HG03064 (cell line): ENCODE data around the gene CCL4L2.
"Not testable (repeated sequence)": the region's sequence is repeated elsewhere in the genome, so short reads cannot be mapped to it uniquely, and the experiment has no call there.

Experiments used
- ATAC-seq: cut with Tn5 transposase; IDR thresholded peaks from one replicate; pipeline ENCODE4 v1.9.1; 2021; ENCODE audit warnings: low read depth; ENCODE audit not compliant: unreplicated experiment

The CCL4L2 gene

DNA sequence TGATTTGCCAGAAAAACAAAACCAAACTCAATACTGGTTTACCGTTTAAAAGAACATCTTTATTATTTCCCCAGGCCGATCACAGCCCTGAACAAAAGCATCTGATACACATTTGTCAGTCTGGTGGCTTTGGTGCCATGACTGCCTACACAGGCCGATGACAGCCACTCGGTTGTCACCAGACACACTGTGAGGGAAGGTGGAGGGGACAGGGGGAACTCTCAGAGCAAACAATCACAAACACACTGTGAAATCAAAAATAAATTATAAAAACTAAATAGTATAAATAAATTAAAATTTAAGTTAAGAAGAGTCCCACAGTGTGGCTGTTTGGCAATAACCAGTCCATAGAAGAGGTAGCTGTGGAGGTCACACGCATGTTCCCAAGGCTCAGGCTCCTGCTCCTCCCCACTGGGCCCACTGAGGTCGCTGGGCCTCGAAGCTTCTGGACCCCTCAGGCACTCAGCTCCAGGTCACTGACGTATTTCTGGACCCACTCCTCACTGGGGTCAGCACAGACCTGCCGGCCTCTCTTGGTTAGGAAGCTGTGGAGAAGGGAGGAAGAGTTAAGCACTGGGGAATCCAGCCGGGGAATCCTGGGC lies 15.9 kb upstream of the CCL4L2 start:
- not testable (repeated sequence) for ATAC-seq

DNA sequence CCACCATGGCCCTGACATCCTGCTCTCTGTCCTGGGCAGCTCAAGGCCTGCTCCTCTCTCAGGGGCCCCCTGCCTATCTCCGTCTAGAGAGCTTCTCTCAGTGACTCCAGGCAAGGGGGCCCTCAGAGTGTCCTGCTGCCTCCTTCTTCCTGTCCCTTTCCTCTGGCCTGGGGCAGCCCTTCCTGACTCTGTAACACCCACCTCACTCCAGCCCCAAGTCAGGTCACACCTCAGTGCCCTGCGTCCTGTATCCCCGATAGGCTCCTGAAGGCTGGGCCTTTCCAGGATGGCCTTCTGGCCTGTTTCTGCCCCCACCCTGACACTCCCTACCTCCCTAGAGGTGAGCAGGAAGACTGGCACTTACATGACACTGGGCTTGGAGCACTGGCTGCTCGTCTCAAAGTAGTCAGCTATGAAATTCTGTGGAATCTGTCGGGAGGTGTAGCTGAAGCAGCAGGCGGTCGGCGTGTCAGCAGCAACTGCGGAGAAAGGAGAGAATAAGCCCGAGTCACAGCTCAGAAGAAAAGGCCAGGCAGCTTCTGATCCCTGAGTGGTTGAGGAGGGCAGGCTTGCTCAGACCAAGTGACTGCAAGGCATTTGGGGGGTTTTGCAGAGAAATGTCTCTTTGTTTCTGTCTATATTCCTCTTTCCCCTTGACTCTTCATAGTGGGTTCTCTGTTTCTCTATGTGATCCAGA lies 15.3 kb upstream of the CCL4L2 start:
- no peak for ATAC-seq

DNA sequence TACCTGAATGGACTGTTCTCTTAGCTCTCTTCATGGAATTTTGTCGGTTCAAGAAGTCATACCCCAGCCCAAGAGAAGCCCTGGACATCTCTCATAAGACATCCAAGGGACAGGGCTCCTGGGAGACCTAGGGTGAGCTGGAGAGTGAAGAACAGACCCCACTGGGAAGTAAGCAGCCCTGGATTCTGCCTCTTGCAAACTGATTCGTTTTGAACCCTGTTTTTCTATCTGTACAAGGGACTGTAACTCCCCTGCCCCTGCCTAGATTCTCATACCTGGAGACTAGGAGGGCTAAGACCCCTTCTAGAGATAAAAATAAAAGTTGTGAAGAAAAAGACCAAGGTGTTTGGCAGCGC lies 14.8 kb upstream of the CCL4L2 start:
- no peak for ATAC-seq

DNA sequence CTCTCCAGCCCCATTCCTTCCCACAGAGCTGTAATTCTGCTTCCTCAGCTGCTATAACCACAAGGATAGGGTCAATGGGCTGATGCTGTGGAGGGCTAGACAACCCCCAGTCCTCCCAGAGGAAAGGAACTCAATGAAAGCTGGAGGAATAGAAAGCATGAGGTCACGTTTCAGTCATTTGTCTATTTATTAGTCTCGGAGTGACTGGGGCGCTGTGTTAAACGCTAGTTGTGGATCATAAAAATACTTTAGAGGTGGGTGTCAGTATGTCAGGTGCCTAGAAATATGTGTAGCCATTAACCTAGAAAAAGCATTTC lies 13.5 kb upstream of the CCL4L2 start:
- peak; percentile 6 for ATAC-seq

DNA sequence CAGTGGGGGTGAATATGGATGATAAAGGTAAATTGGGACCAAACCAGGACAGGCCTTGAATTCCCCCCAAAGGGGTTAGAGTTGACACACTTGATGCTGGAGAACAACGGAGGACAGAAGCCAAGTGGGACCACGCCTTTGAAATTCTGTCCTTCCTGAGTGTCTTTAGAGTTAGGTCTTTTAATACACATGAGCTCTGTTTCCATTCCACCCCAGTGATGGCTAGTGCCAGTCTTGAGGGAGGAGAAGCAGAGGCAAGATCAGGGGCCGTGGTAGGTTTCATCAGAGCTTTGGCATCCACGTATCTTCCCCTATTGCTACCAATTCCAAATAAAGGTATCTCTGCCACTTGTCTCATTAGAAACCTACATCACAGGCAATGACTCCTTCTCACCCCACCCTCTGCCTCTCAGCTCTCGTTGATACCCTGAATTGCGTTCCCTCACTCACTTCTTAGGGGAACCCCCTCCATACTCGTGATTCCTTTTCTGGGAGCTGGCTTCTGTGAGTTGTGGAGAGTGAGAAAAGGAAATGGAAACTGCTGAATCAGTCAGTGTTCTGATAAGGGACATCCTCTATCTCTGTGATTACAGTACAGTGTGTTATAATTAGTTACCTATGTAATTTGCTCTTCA lies 11.9 kb upstream of the CCL4L2 start:
- no peak for ATAC-seq

DNA sequence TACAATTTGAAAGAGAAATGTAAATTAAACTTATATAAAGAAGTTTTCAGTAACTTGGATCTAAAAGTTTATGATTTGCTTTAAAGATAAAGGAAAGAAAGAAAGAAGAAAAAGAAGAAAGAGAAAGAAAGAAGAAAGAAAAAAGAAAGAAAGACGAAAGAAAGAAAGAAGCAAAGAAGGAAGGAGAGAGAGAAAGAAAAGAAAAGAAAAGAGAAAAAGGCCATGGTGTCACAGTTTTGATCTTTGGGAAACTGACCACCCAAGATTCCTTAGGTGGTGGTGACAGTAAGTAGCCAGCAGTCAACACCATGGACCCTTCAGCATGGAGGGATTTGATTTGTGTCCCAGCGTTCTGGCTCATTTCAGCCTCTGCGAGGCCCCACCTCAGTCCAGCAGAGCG lies 9.8 kb upstream of the CCL4L2 start:
- not testable (repeated sequence) for ATAC-seq

DNA sequence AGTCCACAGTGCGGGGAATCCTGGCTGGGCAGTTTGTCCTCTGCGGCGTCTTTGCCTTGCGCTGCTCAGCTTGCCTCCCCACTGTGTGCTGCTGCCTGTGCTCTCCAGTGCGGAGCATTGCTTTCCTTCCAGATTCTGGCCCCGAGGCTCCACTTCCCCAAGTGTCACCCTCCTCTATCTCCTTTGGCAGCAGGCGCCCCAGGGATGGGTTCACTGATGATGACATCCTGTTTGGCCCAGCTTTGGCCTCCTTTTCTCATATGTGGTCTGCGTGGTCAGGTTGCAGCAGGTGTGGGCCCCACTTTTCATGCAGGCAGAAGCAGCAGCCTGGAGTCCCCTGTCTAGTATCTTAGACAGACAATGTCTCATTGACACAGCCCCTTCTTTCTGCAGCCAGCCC lies 9.4 kb upstream of the CCL4L2 start:
- not testable (repeated sequence) for ATAC-seq

DNA sequence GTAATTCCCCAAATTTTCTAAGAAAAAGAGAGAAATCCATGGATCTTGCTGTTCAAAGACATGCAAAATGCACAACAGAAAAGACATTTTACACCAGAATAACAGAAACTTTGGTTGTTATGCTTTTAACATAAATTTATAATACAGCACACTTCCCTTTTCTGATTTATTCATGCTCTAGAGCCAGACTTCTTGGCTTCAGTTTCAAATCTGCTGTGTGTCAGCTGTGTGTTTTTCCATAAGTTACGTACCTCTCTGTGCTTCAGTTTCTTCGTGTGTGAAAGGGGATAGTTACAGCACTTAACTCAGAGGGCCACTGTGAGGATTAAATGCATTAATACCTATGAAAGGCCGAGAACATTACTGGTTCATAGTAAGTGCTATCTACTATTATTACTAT lies 7.5 kb upstream of the CCL4L2 start:
- ATAC-seq, result no peak

DNA sequence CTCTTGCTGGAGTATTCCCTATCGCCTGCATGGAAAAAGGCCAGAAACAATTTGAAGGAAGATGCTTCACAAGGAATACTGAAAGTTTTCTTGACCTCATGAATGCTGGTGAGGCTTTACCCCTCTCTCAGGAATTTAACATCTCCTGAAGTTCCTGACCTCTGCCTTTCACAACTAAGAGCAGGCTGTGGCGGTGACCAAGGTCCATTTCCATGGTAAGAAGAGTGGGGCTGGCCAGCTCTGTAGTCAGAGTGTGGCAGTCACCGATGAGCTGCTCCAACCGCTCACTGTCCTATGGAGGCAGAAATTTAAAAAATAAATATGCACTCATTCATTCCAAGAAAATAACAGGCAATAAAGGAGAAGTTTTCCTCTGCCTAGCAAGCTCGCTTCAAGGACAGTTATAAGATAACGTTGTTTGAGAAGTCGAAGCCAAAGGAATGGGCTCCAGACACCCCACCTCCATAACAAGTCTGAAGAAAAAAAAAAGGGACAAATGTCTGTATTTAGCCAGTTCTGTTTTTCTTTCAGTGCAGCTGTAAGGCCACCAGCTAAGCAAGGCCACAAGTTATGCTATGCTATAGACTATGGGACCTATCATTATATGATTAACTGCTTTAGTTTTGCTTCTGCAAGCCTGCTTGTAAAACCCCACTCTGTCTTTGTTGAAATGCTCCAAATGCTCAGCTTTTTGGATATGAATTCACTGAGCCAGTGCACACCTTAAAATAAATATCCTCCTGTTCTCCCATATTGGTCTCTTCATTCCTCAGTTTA lies 6.0 kb upstream of the CCL4L2 start:
- ATAC-seq, result no peak

DNA sequence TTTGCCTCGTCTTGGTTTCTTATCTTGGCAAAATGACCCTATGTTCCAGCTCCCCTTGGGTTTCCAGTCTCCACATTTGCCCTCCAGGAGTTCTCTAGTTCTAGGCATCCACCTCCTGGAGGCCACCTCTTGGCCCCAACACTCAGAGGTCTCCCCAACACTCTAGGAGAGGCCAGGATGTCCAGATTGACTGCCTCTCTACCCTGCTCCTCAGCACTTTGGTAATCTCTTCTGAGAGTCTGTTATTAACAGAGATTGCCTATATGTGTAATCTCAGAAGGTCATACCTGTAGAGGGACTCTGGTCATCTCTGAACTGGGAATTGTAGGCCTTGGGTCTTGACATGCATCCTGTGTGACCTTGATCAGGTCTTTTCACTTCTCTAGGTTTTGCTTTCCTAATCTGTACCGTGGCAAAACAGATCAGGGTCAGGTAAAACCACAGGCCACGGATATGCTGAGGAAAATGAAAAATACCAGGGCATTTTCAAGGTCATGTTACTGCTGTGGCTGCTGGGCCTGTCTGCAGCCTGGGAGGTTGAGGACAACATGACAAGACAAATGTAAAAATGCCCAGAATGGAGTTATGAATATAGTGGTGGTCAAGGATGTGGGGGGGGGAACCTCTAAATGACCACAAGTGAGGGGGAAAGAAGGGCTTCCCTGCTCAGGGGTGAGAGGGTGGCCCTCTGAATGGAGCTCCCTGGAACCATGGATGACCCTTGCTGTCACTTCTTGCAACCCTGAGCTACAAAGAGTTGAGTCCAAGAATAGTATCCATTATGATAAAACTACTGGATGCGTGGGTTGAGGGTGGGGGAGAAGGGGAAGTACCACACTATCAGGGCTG lies 5.0 kb upstream of the CCL4L2 start:
- no peak for ATAC-seq

DNA sequence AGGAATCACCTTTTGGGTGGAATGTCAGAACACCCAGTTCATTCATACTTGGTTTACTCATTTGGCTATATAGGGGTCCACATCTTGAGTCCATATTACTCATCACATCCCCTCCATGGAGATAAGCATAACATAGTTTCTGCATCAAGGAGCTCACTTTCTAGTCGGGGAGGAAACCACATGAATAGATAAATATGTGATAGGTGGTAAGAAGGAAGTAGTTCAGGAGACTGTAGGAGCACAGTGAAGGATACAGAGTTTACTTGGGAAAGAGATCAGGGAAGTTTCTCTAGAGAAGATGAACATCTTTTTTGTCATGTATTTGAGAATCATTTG lies 4.4 kb upstream of the CCL4L2 start:
- ATAC-seq, result not testable (repeated sequence)

DNA sequence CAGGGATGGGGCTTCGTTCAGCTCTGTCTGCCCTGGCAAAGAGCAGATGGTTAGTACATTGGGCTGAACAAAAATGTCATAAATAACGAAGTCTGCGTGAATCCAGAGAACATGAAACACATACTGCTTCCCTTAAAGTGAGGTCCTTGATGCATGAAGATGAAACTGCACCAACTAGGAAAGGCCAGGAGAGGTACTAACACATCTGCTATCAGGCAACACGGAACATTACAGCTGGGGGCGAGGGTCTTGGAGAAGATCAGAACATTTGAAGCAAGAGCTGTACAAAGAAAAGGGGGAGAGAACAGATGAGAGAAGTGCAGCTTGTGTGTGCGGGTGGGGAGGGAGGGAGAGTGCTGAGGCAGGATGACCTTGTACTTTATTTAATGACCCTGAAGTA lies 3.5 kb upstream of the CCL4L2 start:
- ATAC-seq, result not testable (repeated sequence)

DNA sequence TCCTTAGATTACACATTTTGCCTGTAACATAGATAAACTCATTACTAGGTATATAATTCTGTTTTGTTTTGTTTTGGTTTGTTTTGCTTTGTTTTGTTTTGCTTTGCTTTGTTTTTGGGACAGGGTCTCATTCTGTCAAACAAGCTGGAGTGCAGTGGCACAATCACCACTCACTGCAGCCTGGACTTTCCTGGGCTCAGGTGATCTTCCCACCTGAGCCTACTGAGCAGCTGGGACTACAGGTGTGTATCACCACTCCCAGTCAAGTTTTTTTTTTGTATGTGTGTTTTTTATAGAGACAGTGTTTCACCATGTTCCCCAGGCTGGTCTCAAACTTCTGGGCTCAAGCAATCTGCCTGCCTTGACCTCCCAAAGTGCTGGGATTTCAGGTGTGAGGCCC lies 1.3 kb upstream of the CCL4L2 start:
- ATAC-seq, result no peak

DNA sequence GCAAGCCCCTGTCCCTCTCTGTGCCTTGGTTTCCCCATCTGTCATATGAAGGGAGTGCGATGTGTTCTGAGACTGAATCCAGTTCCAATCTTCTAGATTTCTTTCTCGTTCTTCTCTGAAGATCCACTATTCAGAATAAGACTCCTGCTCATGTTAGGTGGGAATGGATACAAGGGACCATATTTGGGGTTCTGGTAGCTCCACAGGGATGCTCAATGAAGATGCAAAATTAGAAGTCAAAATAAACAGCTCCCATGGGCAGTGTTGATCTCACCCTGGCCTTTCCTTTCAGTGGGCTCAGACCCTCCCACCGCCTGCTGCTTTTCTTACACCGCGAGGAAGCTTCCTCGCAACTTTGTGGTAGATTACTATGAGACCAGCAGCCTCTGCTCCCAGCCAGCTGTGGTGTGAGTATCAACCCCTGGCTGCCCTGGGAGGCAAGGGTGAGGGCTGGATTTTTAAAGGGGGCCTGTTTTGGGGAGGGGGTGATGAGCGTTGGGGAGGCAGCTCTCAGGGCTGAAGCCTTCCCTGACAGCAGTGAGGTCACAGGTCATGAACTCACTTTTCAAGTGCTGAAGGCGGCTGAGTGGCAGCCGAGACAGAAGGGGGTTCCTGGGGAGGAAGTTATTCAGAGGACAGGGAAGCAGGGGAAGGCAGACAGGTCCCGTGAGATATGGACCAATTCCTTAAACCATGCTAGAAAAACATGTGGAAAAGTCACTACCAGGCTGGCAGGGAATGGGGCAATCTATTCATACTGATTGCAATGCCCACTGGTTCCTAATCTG lies 815 bp downstream of the CCL4L2 start:
- ATAC-seq, result not testable (repeated sequence)

DNA sequence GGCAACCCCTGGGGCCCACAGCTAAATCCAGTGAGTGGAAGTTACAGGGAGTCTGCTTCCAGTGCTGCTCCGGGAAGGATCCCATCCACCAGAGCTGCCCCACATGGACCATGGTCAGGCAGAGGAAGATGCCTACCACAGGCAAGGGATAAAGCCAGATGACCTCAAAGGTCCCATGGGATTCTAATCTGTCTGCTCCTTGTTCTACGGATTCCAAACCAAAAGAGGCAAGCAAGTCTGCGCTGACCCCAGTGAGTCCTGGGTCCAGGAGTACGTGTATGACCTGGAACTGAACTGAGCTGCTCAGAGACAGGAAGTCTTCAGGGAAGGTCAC lies 1.4 kb downstream of the CCL4L2 start:
- ATAC-seq, result no peak

DNA sequence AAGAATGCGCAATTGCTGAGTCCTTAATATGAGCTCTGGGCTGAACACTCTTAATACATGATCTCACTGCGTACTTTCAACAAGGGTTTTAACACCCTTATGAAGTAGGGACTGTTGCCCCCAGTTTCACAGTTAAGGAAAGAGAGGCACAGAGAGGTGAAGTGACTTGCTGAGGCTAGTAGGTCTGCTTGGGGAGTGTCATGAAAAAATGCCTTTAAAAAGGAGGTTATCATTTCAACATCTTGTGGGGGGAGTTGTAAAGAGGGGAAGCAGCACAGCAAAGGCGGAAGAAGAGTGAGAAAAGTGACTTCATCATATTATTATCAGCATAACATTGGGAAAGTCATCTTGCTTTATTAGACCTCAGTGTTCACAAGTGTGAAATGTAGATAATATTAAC lies 2.1 kb downstream of the CCL4L2 start:
- no peak for ATAC-seq

DNA sequence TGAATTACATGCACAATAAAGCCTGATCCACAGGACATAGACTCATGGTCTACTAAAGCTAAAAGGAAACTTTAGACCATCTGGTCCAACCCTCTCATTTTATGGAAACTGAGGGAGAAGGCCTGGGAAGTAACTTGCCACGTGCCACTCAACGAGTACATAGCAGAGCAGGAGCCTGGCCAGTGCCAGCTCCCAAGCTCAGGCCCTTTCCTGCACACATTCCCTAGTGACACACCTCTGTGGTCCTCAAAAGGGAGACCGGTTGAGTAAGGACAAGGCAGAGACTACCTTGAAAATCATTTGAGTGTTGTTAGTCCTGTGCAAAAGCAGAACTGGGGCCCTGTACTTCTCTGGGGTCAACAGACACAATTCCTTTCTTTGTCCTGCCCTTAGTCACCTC lies 2.8 kb downstream of the CCL4L2 start:
- ATAC-seq, result no peak

DNA sequence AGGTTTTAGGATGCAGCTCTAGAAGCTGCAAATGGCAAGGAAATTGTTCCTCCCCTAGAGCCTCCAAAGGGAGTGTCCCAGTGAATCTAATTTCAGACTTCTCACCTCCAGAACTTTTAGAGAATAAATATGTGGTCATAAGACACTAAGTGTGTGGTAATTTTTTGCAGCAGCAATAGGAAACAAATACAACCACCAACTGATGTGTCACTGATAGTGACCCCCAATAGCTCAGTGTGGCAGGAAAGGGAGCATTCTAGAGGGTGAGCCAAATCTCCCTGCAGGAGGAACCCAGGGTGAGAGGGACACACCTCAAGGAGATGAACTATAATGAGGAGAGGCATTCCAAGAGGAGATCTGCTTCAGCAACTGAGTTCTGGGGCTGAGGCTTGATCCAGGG lies 4.1 kb downstream of the CCL4L2 start:
- ATAC-seq, result no peak

DNA sequence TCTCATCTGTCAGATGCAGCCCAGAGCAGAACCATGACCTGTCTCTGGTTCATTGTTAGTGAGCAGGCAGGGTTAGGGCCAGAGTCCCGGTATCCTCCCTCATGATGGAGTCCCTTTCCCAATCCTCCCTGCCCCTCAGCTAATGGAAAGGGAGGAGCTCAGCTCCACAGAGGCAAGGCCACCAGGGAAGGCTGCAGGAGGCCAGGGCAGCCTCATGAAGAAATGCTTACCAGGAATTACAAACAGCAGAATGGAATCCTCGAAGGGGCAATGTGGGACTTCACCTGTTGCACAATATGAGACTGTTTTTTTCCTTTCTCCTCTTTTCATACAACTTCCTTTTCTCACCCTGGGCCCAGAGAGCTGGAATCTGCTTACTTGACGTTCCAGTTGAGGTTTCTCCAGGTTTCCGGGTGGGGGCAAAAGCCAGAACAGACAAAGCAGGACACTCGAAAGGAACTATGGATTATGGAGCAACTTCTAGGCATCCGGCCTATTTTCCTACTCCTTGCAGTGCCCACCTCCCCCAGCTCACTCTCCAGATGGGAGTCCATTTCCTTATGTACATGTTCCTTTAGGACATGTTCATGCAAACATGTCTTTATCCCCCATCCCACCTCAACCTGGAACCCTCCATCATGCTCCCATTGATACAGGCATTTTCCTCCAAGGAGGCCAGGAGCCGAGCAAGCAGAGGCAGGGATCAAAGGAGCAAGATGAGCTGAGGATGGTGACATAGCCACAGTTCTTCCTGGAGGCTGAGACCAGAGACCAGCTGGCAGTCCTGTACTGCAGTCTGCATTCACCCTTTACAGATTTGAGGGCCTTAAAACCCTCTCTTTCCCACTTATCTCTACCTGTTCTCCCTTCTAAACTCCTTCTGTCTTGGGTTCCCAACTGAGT lies 4.8 kb downstream of the CCL4L2 start:
- not testable (repeated sequence) for ATAC-seq
